Liver (tissue), 3 donors: ENCODE measurements around the gene NOL9.

ENCODE experiments used
- HNF4A ChIP-seq, 2 donors: conservative IDR thresholded peaks; 2 replicates each; pipeline ENCODE4 v1.6.1; 2016; ENCODE audit warnings: antibody characterized with exemption in 2 of 2, mild to moderate bottlenecking in 2 of 2
- YY1 ChIP-seq: IDR thresholded peaks from 2 replicates; pipeline ENCODE4 v1.6.1; 2016; ENCODE audit warnings: antibody characterized with exemption, mild to moderate bottlenecking
- TF ChIP-seq, protein P1 (sequence below): IDR thresholded peaks from 2 replicates; pipeline ENCODE4 v1.6.1; 2016; ENCODE audit warnings: antibody characterized with exemption, mild to moderate bottlenecking
- TF ChIP-seq, protein P2 (sequence below): fragments of 150-350 bp; IDR thresholded peaks from 2 replicates; pipeline ENCODE4 v1.5.1; 2017; ENCODE audit warnings: improper control_type of control experiment, low read depth, low read length; ENCODE audit not compliant: missing input control
- TF ChIP-seq, protein P3 (sequence below): IDR thresholded peaks from 2 replicates; pipeline ENCODE4 v1.6.1; 2016; ENCODE audit warnings: antibody characterized with exemption
- donor health status: healthy.
- donor health status: healthy.

DNA sequence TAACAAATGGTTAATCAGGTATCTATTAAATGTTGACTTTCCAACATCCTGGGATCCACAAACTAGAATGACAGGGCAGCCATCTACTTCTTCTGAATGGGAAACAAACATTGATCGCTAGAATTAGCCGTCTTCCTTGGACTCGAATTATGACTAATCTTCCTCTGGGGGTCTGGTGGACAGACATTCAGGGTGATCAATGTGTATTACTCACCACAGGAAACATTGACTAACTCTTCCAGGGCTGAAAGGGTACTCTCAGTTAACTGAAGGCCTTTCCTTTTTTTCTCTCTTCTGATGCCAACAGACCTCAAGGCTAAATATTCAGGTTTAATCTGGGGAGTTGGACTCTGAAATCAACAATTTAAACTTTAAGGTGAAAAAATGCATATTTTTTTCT is 9.5 kb downstream of the NOL9 start:
- TF ChIP-seq, protein P1, sequence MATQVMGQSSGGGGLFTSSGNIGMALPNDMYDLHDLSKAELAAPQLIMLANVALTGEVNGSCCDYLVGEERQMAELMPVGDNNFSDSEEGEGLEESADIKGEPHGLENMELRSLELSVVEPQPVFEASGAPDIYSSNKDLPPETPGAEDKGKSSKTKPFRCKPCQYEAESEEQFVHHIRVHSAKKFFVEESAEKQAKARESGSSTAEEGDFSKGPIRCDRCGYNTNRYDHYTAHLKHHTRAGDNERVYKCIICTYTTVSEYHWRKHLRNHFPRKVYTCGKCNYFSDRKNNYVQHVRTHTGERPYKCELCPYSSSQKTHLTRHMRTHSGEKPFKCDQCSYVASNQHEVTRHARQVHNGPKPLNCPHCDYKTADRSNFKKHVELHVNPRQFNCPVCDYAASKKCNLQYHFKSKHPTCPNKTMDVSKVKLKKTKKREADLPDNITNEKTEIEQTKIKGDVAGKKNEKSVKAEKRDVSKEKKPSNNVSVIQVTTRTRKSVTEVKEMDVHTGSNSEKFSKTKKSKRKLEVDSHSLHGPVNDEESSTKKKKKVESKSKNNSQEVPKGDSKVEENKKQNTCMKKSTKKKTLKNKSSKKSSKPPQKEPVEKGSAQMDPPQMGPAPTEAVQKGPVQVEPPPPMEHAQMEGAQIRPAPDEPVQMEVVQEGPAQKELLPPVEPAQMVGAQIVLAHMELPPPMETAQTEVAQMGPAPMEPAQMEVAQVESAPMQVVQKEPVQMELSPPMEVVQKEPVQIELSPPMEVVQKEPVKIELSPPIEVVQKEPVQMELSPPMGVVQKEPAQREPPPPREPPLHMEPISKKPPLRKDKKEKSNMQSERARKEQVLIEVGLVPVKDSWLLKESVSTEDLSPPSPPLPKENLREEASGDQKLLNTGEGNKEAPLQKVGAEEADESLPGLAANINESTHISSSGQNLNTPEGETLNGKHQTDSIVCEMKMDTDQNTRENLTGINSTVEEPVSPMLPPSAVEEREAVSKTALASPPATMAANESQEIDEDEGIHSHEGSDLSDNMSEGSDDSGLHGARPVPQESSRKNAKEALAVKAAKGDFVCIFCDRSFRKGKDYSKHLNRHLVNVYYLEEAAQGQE: no peak
- no peak for TF ChIP-seq YY1
- TF ChIP-seq, protein P2, sequence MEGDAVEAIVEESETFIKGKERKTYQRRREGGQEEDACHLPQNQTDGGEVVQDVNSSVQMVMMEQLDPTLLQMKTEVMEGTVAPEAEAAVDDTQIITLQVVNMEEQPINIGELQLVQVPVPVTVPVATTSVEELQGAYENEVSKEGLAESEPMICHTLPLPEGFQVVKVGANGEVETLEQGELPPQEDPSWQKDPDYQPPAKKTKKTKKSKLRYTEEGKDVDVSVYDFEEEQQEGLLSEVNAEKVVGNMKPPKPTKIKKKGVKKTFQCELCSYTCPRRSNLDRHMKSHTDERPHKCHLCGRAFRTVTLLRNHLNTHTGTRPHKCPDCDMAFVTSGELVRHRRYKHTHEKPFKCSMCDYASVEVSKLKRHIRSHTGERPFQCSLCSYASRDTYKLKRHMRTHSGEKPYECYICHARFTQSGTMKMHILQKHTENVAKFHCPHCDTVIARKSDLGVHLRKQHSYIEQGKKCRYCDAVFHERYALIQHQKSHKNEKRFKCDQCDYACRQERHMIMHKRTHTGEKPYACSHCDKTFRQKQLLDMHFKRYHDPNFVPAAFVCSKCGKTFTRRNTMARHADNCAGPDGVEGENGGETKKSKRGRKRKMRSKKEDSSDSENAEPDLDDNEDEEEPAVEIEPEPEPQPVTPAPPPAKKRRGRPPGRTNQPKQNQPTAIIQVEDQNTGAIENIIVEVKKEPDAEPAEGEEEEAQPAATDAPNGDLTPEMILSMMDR: no peak
- TF ChIP-seq, protein P3, sequence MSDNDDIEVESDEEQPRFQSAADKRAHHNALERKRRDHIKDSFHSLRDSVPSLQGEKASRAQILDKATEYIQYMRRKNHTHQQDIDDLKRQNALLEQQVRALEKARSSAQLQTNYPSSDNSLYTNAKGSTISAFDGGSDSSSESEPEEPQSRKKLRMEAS: no peak
- no peak for TF ChIP-seq HNF4A (conservative IDR thresholded peaks at IDR 0.05)
